Neural cell (in vitro differentiated cells): ENCODE data around the gene UPF3A. TPM values are rescaled to one million over a fixed set of nuclear protein-coding genes. Genes with fewer than 3 reads are reported as not detected.

Experiments used
- H2AFZ ChIP-seq: fragments of 200-600, 300-800 bp; sonication (generic), shearing (Covaris generic); 2 replicates; pipeline ENCODE4 v1.6.0; 2014; ENCODE audit warnings: low read depth, mild to moderate bottlenecking, antibody characterized with exemption, low read length, moderate library complexity
- H3F3A ChIP-seq: fragments of 200-600 bp; shearing (Covaris generic); 2 replicates; pipeline ENCODE4 v1.6.1; 2016; ENCODE audit warnings: mild to moderate bottlenecking, moderate library complexity, mixed read lengths, antibody characterized with exemption, low read length; ENCODE audit not compliant: insufficient read depth, poor library complexity, severe bottlenecking
- H3K27ac ChIP-seq: fragments of 200-600, 300-800 bp; sonication (generic), shearing (Covaris generic); 2 replicates; pipeline ENCODE4 v1.5.1; 2014; ENCODE audit warnings: mild to moderate bottlenecking, low read length, moderate library complexity
- H3K27me3 ChIP-seq: fragments of 300-800, 200-600 bp; sonication (generic), shearing (Covaris generic); 2 replicates; pipeline ENCODE4 v1.6.0; 2014; ENCODE audit warnings: mild to moderate bottlenecking, low read depth, low read length, moderate library complexity; ENCODE audit not compliant: insufficient read depth
- H3K36me3 ChIP-seq: fragments of 300-800, 200-600 bp; sonication (generic), shearing (Covaris generic); 2 replicates; pipeline ENCODE4 v1.5.1; 2014; ENCODE audit warnings: mild to moderate bottlenecking, antibody characterized with exemption, low read length, moderate library complexity; ENCODE audit not compliant: insufficient read depth
- H3K4me2 ChIP-seq: fragments of 300-800, 200-600 bp; sonication (generic), shearing (Covaris generic); 2 replicates; pipeline ENCODE4 v1.6.0; 2014; ENCODE audit warnings: mild to moderate bottlenecking, low read length
- H3K4me3 ChIP-seq: fragments of 300-800, 200-600 bp; sonication (generic), shearing (Covaris generic); 2 replicates; pipeline ENCODE4 v1.5.1; 2014; ENCODE audit warnings: mild to moderate bottlenecking, low read length, moderate library complexity
- H3K79me2 ChIP-seq: fragments of 200-600 bp; shearing (Covaris generic); replicated peaks from 2 replicates; pipeline ENCODE4 v1.6.0; 2014; ENCODE audit warnings: mild to moderate bottlenecking, low read length, moderate library complexity; ENCODE audit not compliant: insufficient read depth
- H3K9ac ChIP-seq: fragments of 300-800, 200-600 bp; sonication (generic), shearing (Covaris generic); 2 replicates; pipeline ENCODE4 v1.6.1; 2016; ENCODE audit warnings: mild to moderate bottlenecking, low read length, mixed read lengths
- H3K9me2 ChIP-seq: fragments of 200-600 bp; shearing (Covaris generic); 2 replicates; pipeline ENCODE4 v1.6.1; 2016; ENCODE audit warnings: mild to moderate bottlenecking, low read length, mixed read lengths; ENCODE audit not compliant: insufficient read depth
- H3K9me3 ChIP-seq: fragments of 200-600, 300-800 bp; sonication (generic), shearing (Covaris generic); 2 replicates; pipeline ENCODE4 v1.6.1; 2016; ENCODE audit warnings: mild to moderate bottlenecking, mixed run types, low read length, moderate library complexity, mixed read lengths
- H4K20me1 ChIP-seq: fragments of 200-600 bp; shearing (Covaris generic); 2 replicates; pipeline ENCODE4 v1.6.1; 2016; ENCODE audit warnings: mild to moderate bottlenecking, mixed run types; ENCODE audit not compliant: insufficient read depth
- EP300 ChIP-seq: fragments of 450-650 bp; conservative IDR thresholded peaks from 2 replicates; pipeline ENCODE4 v1.6.1; 2014; ENCODE audit warnings: antibody characterized with exemption, mild to moderate bottlenecking, moderate library complexity; ENCODE audit not compliant: poor library complexity, severe bottlenecking
- EZH2 ChIP-seq: fragments of 200-600, 300-800 bp; shearing (Covaris generic), sonication (generic); IDR thresholded peaks from 2 replicates; pipeline ENCODE4 v1.6.1; 2014; ENCODE audit warnings: antibody characterized with exemption, low read length, borderline replicate concordance, mild to moderate bottlenecking; ENCODE audit not compliant: insufficient read depth, poor library complexity, severe bottlenecking
- MXI1 ChIP-seq: fragments of 450-650 bp; conservative IDR thresholded peaks from 2 replicates; pipeline ENCODE4 v1.6.1; 2014; ENCODE audit warnings: antibody characterized with exemption, mild to moderate bottlenecking; ENCODE audit not compliant: poor library complexity, severe bottlenecking
- POLR2AphosphoS5 ChIP-seq: IDR thresholded peaks from 2 replicates; pipeline ENCODE4 v1.6.1; 2012
- RAD21 ChIP-seq: fragments of 450-650 bp; conservative IDR thresholded peaks from 2 replicates; pipeline ENCODE4 v1.6.1; 2014; ENCODE audit warnings: antibody characterized with exemption, mild to moderate bottlenecking, moderate library complexity
- REST ChIP-seq: IDR thresholded peaks from 2 replicates; pipeline ENCODE4 v1.6.1; 2012; ENCODE audit warnings: borderline replicate concordance
- SMC3 ChIP-seq: fragments of 450-650 bp; conservative IDR thresholded peaks from 2 replicates; pipeline ENCODE4 v1.6.1; 2014; ENCODE audit warnings: antibody characterized with exemption, mild to moderate bottlenecking, moderate library complexity; ENCODE audit not compliant: poor library complexity
- TAF1 ChIP-seq: IDR thresholded peaks from 2 replicates; pipeline ENCODE4 v1.6.1; 2012; ENCODE audit warnings: low read depth
- polyA plus RNA-seq: library from polyadenylated mRNA; depleted of rRNA; stranded (reverse); fragments of >200 nt; gene quantifications from 2 replicates; pipeline ENCODE4 v1.2.3, GENCODE V29; 2014
- TF ChIP-seq, protein P1 (sequence below): fragments of 450-650 bp; IDR thresholded peaks from 2 replicates; pipeline ENCODE4 v1.5.1; 2014; ENCODE audit warnings: antibody characterized with exemption, mild to moderate bottlenecking, moderate library complexity; ENCODE audit not compliant: poor library complexity, severe bottlenecking

Gene UPF3A
- polyA plus RNA-seq, 1 donor from 2014 or later, result 277 TPM

GRCh38 chr13:114234645-114235421, 46.6 kb upstream of the UPF3A start, which contains the start of gene CDC16:
Gene CDC16, plus strand, starts transcription at chr13:114234897. Its CDS starts 188 bp downstream, at chr13:114235085.
- Histone ChIP-seq H3K4me2 (peak within 1 kb of the TSS; percentile 50), H3K36me3 (no peaks in the 10 kb centered on the region), H3K79me2 (peaks cover 15% of the 10 kb centered on the region), H3K27ac (peak within 1 kb of the TSS; percentile 42), H3K9me2 (no peaks in the 10 kb centered on the region), H3K4me3 (peak within 1 kb of the TSS; percentile 91), H3K9ac (peak within 1 kb of the TSS; percentile 82), H4K20me1 (no peaks in the 10 kb centered on the region), H3K9me3 (no peaks in the 10 kb centered on the region), H3K27me3 (no peaks in the 10 kb centered on the region), H2AFZ (peak within 1 kb of the TSS; percentile 0), H3F3A (no peaks in the 10 kb centered on the region)
- TF ChIP-seq EP300 (no peak), POLR2AphosphoS5 (peak; percentile 48), TAF1 (peak; percentile 41), MXI1 (peak; percentile 84), REST (no peak), SMC3 (peak; percentile 35), EZH2 (no peak)
- TF ChIP-seq, protein P1, sequence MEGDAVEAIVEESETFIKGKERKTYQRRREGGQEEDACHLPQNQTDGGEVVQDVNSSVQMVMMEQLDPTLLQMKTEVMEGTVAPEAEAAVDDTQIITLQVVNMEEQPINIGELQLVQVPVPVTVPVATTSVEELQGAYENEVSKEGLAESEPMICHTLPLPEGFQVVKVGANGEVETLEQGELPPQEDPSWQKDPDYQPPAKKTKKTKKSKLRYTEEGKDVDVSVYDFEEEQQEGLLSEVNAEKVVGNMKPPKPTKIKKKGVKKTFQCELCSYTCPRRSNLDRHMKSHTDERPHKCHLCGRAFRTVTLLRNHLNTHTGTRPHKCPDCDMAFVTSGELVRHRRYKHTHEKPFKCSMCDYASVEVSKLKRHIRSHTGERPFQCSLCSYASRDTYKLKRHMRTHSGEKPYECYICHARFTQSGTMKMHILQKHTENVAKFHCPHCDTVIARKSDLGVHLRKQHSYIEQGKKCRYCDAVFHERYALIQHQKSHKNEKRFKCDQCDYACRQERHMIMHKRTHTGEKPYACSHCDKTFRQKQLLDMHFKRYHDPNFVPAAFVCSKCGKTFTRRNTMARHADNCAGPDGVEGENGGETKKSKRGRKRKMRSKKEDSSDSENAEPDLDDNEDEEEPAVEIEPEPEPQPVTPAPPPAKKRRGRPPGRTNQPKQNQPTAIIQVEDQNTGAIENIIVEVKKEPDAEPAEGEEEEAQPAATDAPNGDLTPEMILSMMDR, result peak; percentile 25

DNA sequence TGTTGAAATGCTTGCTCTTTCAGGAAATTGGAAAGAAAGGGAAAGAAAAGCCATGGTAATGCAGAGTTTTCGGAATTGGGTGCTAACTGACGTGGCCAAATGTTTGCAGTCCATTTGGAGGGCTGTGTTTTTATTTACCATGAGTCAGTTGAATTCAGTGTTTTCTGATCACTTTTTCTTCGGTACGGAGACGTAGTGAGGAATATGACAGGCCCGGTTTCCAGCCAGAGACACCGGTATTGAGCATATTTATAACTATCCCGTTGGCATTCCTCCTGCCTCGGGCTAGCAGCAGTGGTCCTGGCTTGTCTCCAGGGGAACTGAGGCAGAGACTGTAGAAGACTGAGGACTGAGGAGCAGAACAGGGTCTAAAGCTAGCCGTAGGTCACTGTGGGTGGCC, 45.7 kb upstream of the UPF3A start:
- Histone ChIP-seq H4K20me1 (no peaks in the 10 kb centered on the region), H3K9me3 (no peaks in the 10 kb centered on the region), H3K36me3 (no peaks in the 10 kb centered on the region), H3K9ac (peak overlapping the region; percentile 82), H3K4me3 (peak overlapping the region; percentile 91), H3K79me2 (peaks cover 15% of the 10 kb centered on the region), H3K27me3 (no peaks in the 10 kb centered on the region), H3K27ac (no peak overlapping the region), H3F3A (no peaks in the 10 kb centered on the region), H3K9me2 (no peaks in the 10 kb centered on the region), H3K4me2 (peak overlapping the region; percentile 50), H2AFZ (no peak overlapping the region)
- TF ChIP-seq TAF1 (no peak), EZH2 (no peak), REST (no peak), EP300 (no peak), SMC3 (no peak), POLR2AphosphoS5 (no peak), MXI1 (no peak), RAD21 (no peak)
- TF ChIP-seq, protein P1, result no peak
